Measurements from ENCODE around the gene PDE4D. TPM values are rescaled to one million over a fixed set of nuclear protein-coding genes. Genes with fewer than 3 reads are reported as not detected.

Gene PDE4D
- total RNA-seq, 1 experiment from 2014 or later: 2.1 TPM

GRCh38 chr5:59506285-59506877, 387.1 kb downstream of the PDE4D start:
- H3T11ph ChIP-seq (ENCODE audit: low read length): no peak overlapping the region
- H3K4me1 ChIP-seq (ENCODE audit: insufficient read depth, low read length): no peaks in the 10 kb centered on the region
- no peak overlapping the region for H3K23ac ChIP-seq (ENCODE audit: insufficient read length, low read depth, low read length)
- H3K9me3 Mint-ChIP-seq: no peaks in the 10 kb centered on the region
- no peaks in the 10 kb centered on the region for H3K36me3 Mint-ChIP-seq (ENCODE audit: insufficient read depth in 1 of 3, low read depth in 3 of 3)
- H3K79me2 ChIP-seq (ENCODE audit: insufficient read depth, low read length): no peaks in the 10 kb centered on the region
- H2BK5ac ChIP-seq (ENCODE audit: insufficient read length, low read length): no peak overlapping the region
- H3K18ac ChIP-seq (ENCODE audit: insufficient read length, low read depth, low read length): no peak overlapping the region
- H3K27me3 Mint-ChIP-seq (ENCODE audit: low read depth): no peaks in the 10 kb centered on the region
- no peak overlapping the region for H3K4me2 ChIP-seq (ENCODE audit: insufficient read depth, insufficient read length, low read length)
- no peaks in the 10 kb centered on the region for H3K23me2 ChIP-seq (ENCODE audit: insufficient read length, low read depth, low read length, poor library complexity, severe bottlenecking)
- DNase-seq: no peak
- H3K4me1 Mint-ChIP-seq: no peaks in the 10 kb centered on the region
- no peak overlapping the region for H3K4ac ChIP-seq (ENCODE audit: low read depth, low read length)
- no peak overlapping the region for H3K9ac ChIP-seq (ENCODE audit: extremely low read depth, insufficient read length, low read length)
- no peak overlapping the region for H2BK120ac ChIP-seq (ENCODE audit: low read depth, low read length, poor library complexity, severe bottlenecking)
- no peak overlapping the region for H3K14ac ChIP-seq (ENCODE audit: insufficient read depth, low read length)
- H3K27ac Mint-ChIP-seq: no peak overlapping the region
- no peaks in the 10 kb centered on the region for H3K9me3 ChIP-seq (ENCODE audit: control insufficient read depth, low read depth, low read length)
- no peak overlapping the region for H2BK20ac ChIP-seq (ENCODE audit: low read depth, low read length, poor library complexity, severe bottlenecking)
- H4K91ac ChIP-seq (ENCODE audit: insufficient read length, low read depth, low read length): no peak overlapping the region
- H3K4me3 Mint-ChIP-seq: no peak overlapping the region
- H4K5ac ChIP-seq (ENCODE audit: insufficient read length, low read depth, low read length): no peak overlapping the region
- no peaks in the 10 kb centered on the region for H3K79me1 ChIP-seq (ENCODE audit: insufficient read depth, low read depth, low read length, poor library complexity, severe bottlenecking)
- H2AFZ ChIP-seq (ENCODE audit: low read length): no peak overlapping the region
- H4K8ac ChIP-seq (replicated peaks; ENCODE audit: insufficient read length, low read depth, low read length): no peak overlapping the region
- H4K20me1 ChIP-seq (ENCODE audit: control insufficient read depth, insufficient read depth, insufficient read length): no peaks in the 10 kb centered on the region
- H3K27ac ChIP-seq (ENCODE audit: insufficient read length, low read depth, low read length): no peak overlapping the region
- H2AK5ac ChIP-seq (ENCODE audit: insufficient read length, low read length): no peak overlapping the region
- H3K56ac ChIP-seq (ENCODE audit: insufficient read length, low read depth, low read length): no peak overlapping the region
- no peak overlapping the region for H2BK15ac ChIP-seq (ENCODE audit: low read depth, low read length)
- H2BK12ac ChIP-seq (ENCODE audit: insufficient read length, low read depth, low read length): no peak overlapping the region
- no CpG with 5 or more reads among the region's 1 CpG for WGBS (ENCODE audit: extremely low coverage, insufficient read length, low lambda C conversion rate)
- peak; percentile 70 for TF ChIP-seq CTCF (conservative IDR thresholded peaks at IDR 0.05)
- no peaks in the 10 kb centered on the region for H3K27me3 ChIP-seq (ENCODE audit: insufficient read depth, low read length)
